Hematopoietic multipotent progenitor cell treated with erythropoietin and hydrocortisone succinate and interleukin-3 and kit ligand, for 15 days (in vitro differentiated cells): ENCODE data around the gene B3GALT6.

Source experiments
- DNase-seq: peaks from one replicate; pipeline ENCODE4 v3.0.0-alpha.2; 2015; ENCODE audit warnings: low spot score

Gene B3GALT6

GRCh38 chr1:1264868-1265272, 32.8 kb downstream of the B3GALT6 start:
- DNase-seq = no peak

GRCh38 chr1:1267488-1268283, 35.6 kb downstream of the B3GALT6 start:
- DNase-seq = no peak

- no peak for DNase-seq
Observed at GRCh38 chr1:1268284-1268682, 36.2 kb downstream of the B3GALT6 start.

GRCh38 chr1:1270813-1271212, 38.8 kb downstream of the B3GALT6 start:
- no peak for DNase-seq

- no peak for DNase-seq
Observed at GRCh38 chr1:1272341-1273208, 40.5 kb downstream of the B3GALT6 start.

GRCh38 chr1:1273209-1273511, 41.1 kb downstream of the B3GALT6 start:
- no peak for DNase-seq

GRCh38 chr1:1273512-1274298, 41.7 kb downstream of the B3GALT6 start, which contains the start of gene UBE2J2:
Gene UBE2J2, minus strand, starts transcription at chr1:1273854. Its CDS starts 5,862 bp downstream, at chr1:1267992.
- DNase-seq = peak; percentile 88

- no peak for DNase-seq
Observed at GRCh38 chr1:1274299-1274930, 42.4 kb downstream of the B3GALT6 start.

GRCh38 chr1:1274931-1275431, 42.9 kb downstream of the B3GALT6 start:
- DNase-seq = no peak

- no peak for DNase-seq
Observed at GRCh38 chr1:1275836-1276235, 43.8 kb downstream of the B3GALT6 start.

- no peak for DNase-seq
Observed at GRCh38 chr1:1278620-1279019, 46.6 kb downstream of the B3GALT6 start.

- DNase-seq = no peak
Observed at GRCh38 chr1:1279028-1279427, 47.0 kb downstream of the B3GALT6 start.

- no peak for DNase-seq
Observed at GRCh38 chr1:1280782-1281481, 48.9 kb downstream of the B3GALT6 start.

- DNase-seq = no peak
Observed at GRCh38 chr1:1281533-1282321, 49.7 kb downstream of the B3GALT6 start.

- DNase-seq = no peak
Observed at GRCh38 chr1:1282998-1283397, 51.0 kb downstream of the B3GALT6 start.

GRCh38 chr1:1283821-1284220, 51.8 kb downstream of the B3GALT6 start:
- DNase-seq = no peak
